Bone marrow (tissue), 2 donors: ENCODE results near the gene RTN4IP1.

Experiments used
- DNase-seq, 2 donors: peaks; one replicate each; lab custom pipeline; 2025; lab: John Stamatoyannopoulos, UW

The RTN4IP1 gene

GRCh38 chr6:106547601-106548453 is 81.5 kb downstream of the RTN4IP1 start:
- no peak for DNase-seq

GRCh38 chr6:106546691-106547414 is 82.4 kb downstream of the RTN4IP1 start:
- DNase-seq, result peak in 1 of 2 donors; percentile 89

DNA sequence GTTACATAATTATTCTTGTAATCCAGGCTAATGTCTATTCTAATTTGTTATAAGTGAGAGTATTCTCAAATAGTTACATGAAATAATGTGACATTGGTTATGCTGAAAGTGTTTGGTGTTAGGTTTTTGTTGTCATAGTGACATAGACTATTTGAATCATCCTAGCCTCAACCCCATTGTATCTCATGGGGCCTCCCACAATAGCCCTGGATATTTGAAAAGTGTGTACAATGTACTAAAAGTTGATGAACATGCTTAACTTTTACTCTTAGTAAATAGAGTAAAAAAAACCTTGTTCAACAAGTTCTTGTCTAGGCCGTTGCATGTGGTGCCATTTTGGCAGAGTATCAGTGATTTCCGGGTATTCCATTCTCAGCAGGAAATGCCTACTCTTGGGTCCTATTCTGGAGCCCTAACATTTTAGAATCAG is 83.0 kb downstream of the RTN4IP1 start:
- DNase-seq, result no peak

- no peak for DNase-seq
Measured at GRCh38 chr6:106540907-106541306, 88.4 kb downstream of the RTN4IP1 start.

DNA sequence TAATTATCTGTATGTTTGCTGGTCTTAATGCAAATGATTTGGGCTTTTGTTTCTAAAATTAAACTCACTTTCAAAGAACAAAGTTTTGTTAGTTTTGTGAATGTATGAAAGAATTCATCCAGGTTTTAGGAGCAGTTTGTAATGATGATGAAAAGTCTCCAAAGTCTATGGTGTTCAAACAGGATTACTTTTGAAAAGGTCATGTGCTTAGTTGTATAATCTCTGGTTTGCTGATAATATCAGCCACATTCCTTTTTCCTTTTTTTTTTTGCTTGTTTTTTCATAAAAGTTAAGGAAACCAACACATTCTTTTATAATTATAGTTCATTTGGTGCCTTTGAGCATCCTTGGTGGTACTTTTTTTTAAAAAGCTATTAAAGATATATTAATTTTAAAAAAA is 88.9 kb downstream of the RTN4IP1 start:
- DNase-seq, result no peak

DNA sequence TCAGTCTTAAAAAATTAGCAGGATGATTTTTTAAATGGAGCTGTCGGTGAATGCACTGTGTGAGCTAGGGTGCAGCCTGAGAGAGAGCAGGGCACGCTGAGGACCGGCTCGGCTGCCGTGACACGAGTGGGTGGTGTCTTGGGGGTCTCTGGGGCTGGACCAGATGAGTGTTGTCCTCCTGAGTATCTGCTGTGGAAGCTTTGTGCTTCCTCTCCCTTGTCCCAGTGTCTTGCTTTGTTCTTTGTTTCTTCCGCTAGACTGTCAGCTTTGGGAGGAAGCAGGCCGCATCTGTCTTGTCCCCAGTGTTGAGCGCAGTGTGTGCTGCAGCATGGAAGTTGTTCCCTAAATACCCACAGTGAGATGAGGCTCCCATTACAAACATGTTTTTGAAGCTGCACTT is 89.4 kb downstream of the RTN4IP1 start:
- peak in 1 of 2 donors; percentile 59 for DNase-seq

DNA sequence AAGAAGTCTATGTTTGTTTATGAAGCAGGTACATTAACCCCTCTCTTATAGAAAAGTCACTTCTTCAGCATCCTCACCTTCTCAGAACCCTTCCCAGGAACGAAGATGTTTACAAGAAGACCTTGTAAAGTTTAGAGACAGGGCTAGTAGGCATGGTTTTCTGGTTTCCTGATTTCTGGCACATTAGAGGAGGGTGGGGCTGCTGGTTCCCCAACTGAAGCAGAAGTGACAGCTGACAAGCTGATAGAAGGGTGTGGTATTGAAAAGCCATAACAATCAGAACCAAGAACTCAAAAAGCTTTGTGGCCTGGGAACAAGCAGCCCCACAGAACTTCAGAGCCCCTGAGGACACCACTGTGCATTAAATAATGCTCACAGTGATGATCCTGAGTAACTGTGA is 91.2 kb downstream of the RTN4IP1 start:
- no peak for DNase-seq

GRCh38 chr6:106537662-106538061 is 91.6 kb downstream of the RTN4IP1 start:
- DNase-seq, result no peak

DNA sequence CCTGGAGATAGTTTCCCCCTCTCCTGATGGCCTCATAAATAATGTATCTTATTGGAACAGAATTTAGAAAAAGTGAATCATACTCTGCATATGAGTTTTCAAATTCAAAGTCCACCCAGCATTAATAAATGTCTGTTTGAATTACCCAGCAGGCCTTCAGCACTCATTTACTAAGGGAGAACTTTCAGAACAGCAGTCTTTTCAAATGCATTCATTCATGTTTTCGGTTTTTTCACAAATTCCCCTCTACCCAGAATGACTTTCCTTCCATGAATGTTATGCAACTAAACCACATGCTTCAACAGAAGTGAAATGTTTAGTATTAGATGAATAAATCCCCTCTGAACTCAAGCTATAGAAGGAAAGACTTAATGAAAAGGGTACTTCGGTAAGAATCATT is 92.4 kb downstream of the RTN4IP1 start:
- no peak for DNase-seq

DNA sequence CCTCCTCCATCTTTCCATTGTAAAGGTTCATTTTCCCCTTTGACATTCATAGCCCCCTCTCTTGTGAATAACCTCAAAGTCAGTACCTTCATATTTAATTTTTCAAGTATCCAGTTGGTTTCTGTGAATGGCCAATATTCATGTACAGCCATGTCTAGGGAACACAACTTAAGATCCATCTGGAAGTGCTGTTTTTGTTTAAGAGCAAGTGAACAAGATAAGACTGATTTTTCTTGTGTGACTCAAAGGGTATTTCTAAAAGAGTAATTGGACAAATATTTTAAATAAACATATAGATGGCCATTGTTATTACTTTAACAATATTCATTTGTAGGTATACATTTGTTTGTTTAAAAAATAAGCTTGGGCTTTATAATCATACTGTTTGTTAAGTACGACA is 92.9 kb downstream of the RTN4IP1 start:
- DNase-seq, result no peak

- DNase-seq, result no peak
Measured at GRCh38 chr6:106535012-106535411, 94.3 kb downstream of the RTN4IP1 start.

DNA sequence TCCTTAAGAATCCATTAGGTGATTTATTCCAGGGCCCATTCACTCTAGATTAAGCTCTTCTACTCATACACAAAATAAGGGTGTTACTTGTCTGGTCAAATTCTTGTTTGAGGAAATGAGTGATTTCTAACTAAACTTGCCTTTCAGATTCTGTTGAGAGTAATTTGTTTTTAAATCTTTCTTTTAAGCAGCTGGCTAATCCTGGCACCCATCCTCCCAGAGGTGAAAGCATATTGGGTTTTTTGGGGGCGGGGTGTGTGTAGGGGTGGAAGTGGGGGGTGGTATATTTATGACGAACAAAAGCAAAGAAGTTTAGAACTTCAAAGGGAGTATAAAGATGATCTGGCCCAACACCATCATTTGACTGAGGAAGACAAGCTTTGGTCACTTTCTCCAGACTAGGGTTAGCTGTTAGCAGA is 94.7 kb downstream of the RTN4IP1 start:
- DNase-seq, result peak in 1 of 2 donors; percentile 34

DNA sequence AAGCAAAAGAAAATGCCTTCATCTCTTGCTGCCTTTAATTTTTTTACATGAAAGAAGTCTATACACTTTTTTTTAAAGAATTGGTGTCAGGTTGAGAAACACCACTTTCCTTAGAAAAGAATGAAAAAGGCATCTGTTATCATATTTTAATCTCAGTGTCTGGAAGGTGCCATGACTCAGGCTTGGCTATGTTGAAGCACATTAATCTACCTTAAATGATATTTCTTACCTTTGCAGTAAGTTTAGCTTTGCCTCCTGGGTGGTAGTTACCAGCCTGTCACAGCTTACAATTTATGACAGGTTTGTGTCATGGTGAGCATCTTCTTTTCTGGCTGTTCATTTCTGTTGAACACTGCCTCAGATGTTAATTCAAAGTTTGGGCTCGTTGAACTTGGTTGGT is 95.3 kb downstream of the RTN4IP1 start:
- no peak for DNase-seq

- DNase-seq, result no peak
Measured at GRCh38 chr6:106533054-106533453, 96.2 kb downstream of the RTN4IP1 start.

- no peak for DNase-seq
Measured at GRCh38 chr6:106530502-106530901, 98.8 kb downstream of the RTN4IP1 start.

DNA sequence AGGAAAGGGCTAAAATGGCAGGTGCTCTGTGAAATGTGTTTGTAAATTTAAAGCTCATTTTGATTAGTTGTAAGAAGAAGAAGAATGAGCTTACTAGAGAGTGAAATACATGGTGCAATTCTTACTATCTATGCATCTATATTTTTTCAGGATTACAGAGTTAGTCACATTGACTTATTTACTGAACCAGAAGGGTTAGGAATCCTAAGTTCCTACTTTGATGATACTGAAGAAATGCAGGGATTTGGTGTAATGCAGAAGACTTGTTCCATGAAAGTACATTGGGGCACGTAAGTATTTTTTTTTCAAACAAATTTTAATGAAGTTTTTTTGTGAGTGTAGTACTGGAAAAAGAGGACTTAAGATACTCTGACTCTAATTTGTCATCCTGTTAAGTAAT is 99.3 kb downstream of the RTN4IP1 start:
- DNase-seq, result no peak

DNA sequence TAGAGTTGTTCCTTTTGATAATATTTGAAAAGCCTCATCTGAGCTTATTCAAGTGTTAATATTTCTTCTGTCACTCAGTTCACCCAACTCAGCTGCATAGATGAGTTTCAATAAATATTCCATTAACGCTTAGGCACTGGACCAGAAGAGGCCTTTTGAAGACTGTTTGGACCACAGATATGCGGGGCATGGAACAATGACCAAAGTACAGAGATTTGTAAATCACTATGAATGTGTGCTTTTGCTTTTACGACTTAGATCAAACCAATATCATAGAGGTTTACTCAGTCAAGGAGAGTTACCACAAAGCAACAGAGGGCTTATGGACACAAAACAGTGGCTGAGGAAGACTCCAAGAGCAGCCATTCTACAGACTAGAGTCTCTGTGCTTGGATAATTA is 99.9 kb downstream of the RTN4IP1 start:
- DNase-seq, result no peak

GRCh38 chr6:106528521-106528920 is 100.8 kb downstream of the RTN4IP1 start:
- DNase-seq, result no peak

DNA sequence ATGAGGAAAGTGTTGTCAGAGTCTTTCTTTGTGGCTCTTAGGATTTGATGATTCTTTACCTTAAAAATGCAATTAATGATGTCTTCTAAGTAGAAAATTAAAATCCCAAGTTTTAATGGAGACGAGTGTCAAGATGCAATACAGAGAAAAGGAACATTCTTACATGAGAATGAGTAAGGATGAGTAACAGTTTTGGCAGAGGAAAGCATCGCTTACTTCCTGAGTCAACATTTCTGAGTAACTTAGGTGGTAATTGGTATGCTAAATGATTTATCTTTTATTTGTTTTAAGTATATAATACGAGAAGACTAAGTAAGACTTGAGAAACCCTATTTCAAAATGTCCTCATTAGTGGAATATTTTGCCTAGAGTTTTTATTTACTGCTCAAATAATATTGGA is 101.3 kb downstream of the RTN4IP1 start:
- DNase-seq, result no peak

GRCh38 chr6:106527117-106527516 is 102.2 kb downstream of the RTN4IP1 start:
- DNase-seq, result no peak

DNA sequence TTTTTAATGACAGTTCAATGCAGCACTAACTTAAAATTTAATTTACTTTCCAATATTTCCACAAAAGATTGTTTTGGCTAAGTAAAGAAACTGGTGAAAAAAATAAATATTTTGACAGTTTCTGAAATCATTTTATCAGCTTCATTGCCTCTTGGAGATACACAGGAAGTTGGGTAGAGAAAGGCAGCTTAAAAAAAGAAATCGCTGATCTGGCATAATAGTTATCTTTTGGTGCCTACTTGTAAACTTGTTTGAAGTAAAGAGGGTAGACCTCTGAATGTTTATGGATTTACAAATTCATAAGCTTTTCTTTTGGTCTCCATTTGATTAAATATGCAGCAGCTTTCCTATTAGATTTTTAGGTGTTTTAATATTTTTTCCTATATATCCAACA is 103.4 kb downstream of the RTN4IP1 start:
- no peak for DNase-seq

DNA sequence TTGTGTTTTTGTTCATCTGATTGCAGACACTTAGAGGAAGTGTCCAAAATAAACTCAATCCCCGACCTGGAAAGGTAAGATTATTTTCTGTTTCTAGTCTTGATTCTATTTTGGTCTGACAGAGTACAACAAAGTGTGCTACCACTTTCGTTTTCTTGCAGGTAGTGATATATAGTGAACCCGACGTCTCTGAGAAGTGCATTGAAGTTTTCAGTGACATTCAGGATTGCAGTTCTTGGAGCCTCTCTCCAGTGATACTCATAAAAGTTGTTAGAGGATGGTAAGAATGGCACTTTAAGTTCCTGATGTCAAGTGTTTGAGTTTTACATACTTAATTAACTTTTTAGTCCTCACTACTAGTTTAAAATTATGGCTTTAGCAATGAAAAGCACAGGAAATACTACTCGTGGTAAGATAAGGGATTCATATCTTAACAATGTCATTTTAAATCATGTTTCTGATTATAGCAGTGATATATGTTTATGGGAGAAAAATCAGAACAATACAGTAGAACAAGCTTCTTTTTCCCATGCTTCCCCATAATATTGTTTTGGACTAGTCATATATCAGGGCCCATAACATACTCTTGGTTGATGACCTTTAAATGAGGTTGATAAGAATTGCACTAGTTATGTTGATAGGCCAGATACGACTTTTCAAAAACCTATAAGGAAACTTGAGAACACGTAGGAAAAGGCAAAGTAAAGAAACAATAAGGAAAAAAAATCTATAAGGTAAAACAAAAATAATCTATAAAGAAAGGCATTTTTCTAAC is 104.0 kb downstream of the RTN4IP1 start:
- DNase-seq, result no peak
